SK-N-MC (cell line): ENCODE data around the gene PHC2.

Experiments
- EZH2 ChIP-seq: fragments of 200-600 bp; sonication (generic); IDR thresholded peaks from one replicate; pipeline ENCODE4 v1.6.1; 2017; ENCODE audit warnings: antibody characterized with exemption
- POLR2AphosphoS5 ChIP-seq: IDR thresholded peaks from 2 replicates; pipeline ENCODE4 v1.6.1; 2012; ENCODE audit warnings: mild to moderate bottlenecking, low read depth, low read length, borderline replicate concordance

- TF ChIP-seq EZH2 (no peak), POLR2AphosphoS5 (no peak)
These were observed 45.6 kb downstream of the PHC2 start for GRCh38 chr1:33385251-33385650.
